ENCODE measurements around the gene ADCY2. TPM values are rescaled to one million over a fixed set of nuclear protein-coding genes. Genes with fewer than 3 reads are reported as not detected.

The ADCY2 gene
- total RNA-seq, 2 donors from 2014 or later, result 5.2 to 17.7 TPM

- H3K36me3 ChIP-seq, result no peaks in the 10 kb centered on the region
- H3K9me3 ChIP-seq, result no peaks in the 10 kb centered on the region
- WGBS, result 91% methylated on average over 7 of the region's 7 CpGs
- no peak overlapping the region for H3K27ac ChIP-seq
- intact Hi-C loops (cut with DNase I), result no loop called here
- no peaks in the 10 kb centered on the region for H3K4me1 ChIP-seq (replicated peaks)
- TF ChIP-seq POLR2AphosphoS5 (IDR thresholded peaks at IDR 0.05) (no peak), CTCF (IDR thresholded peaks at IDR 0.05) (no peak), POLR2A (IDR thresholded peaks at IDR 0.05) (no peak)
- H3K4me3 ChIP-seq, result no peak overlapping the region
- no peaks in the 10 kb centered on the region for H3K27me3 ChIP-seq (replicated peaks; ENCODE audit: insufficient read depth)
- DNase-seq (ENCODE audit: low spot score), result no peak
These were observed 92.8 kb downstream of the ADCY2 start for GRCh38 chr5:7488734-7489133.

GRCh38 chr5:7492371-7492770, 96.4 kb downstream of the ADCY2 start:
- no peaks in the 10 kb centered on the region for H3K36me3 ChIP-seq
- H3K27ac ChIP-seq, result no peak overlapping the region
- H3K9me3 ChIP-seq, result no peaks in the 10 kb centered on the region
- intact Hi-C loops (cut with DNase I), result no loop called here
- H3K27me3 ChIP-seq (replicated peaks; ENCODE audit: insufficient read depth), result no peaks in the 10 kb centered on the region
- H3K4me3 ChIP-seq, result no peak overlapping the region
- 72% methylated on average over 4 of the region's 4 CpGs for WGBS
- no peaks in the 10 kb centered on the region for H3K4me1 ChIP-seq (replicated peaks)
- no peak for TF ChIP-seq CTCF (IDR thresholded peaks at IDR 0.05)
- no peak for TF ChIP-seq POLR2AphosphoS5 (IDR thresholded peaks at IDR 0.05)
- no peak for TF ChIP-seq POLR2A (IDR thresholded peaks at IDR 0.05)
- no peak for DNase-seq (ENCODE audit: low spot score)

- Histone ChIP-seq H3K27me3 (replicated peaks; ENCODE audit: insufficient read depth) (no peaks in the 10 kb centered on the region), H3K27ac (no peak overlapping the region), H3K4me1 (replicated peaks) (no peaks in the 10 kb centered on the region), H3K4me3 (no peak overlapping the region), H3K9me3 (no peaks in the 10 kb centered on the region), H3K36me3 (no peaks in the 10 kb centered on the region)
- 100% methylated on average over 1 of the region's 1 CpG for WGBS
- TF ChIP-seq POLR2A (IDR thresholded peaks at IDR 0.05), result no peak
- TF ChIP-seq POLR2AphosphoS5 (IDR thresholded peaks at IDR 0.05), result no peak
- TF ChIP-seq CTCF (IDR thresholded peaks at IDR 0.05), result no peak
- intact Hi-C loops (cut with DNase I), result no loop called here
- no peak for DNase-seq (ENCODE audit: low spot score)
These were observed 97.1 kb downstream of the ADCY2 start for GRCh38 chr5:7493081-7493480.

GRCh38 chr5:7493622-7494021, 97.7 kb downstream of the ADCY2 start:
- no peak for TF ChIP-seq CTCF (IDR thresholded peaks at IDR 0.05)
- TF ChIP-seq POLR2A (IDR thresholded peaks at IDR 0.05), result no peak
- TF ChIP-seq POLR2AphosphoS5 (IDR thresholded peaks at IDR 0.05), result no peak
- no peak for DNase-seq (ENCODE audit: low spot score)
- Histone ChIP-seq H3K4me3 (no peak overlapping the region), H3K27me3 (replicated peaks; ENCODE audit: insufficient read depth) (no peaks in the 10 kb centered on the region), H3K36me3 (no peaks in the 10 kb centered on the region), H3K4me1 (replicated peaks) (no peaks in the 10 kb centered on the region), H3K9me3 (no peaks in the 10 kb centered on the region), H3K27ac (no peak overlapping the region)
- WGBS, result 91% methylated on average over 5 of the region's 5 CpGs
- intact Hi-C loops (cut with DNase I), result no loop called here

- intact Hi-C loops (cut with DNase I), result no loop called here
- H3K4me3 ChIP-seq, result no peak overlapping the region
- no peak overlapping the region for H3K27ac ChIP-seq
- H3K27me3 ChIP-seq (replicated peaks; ENCODE audit: insufficient read depth), result no peaks in the 10 kb centered on the region
- TF ChIP-seq POLR2AphosphoS5 (IDR thresholded peaks at IDR 0.05), result no peak
- TF ChIP-seq POLR2A (IDR thresholded peaks at IDR 0.05), result no peak
- TF ChIP-seq CTCF (IDR thresholded peaks at IDR 0.05), result no peak
- no peak for DNase-seq (ENCODE audit: low spot score)
- H3K36me3 ChIP-seq, result no peaks in the 10 kb centered on the region
- WGBS, result 78% methylated on average over 2 of the region's 2 CpGs
- H3K4me1 ChIP-seq (replicated peaks), result no peaks in the 10 kb centered on the region
- no peaks in the 10 kb centered on the region for H3K9me3 ChIP-seq
These were observed 98.7 kb downstream of the ADCY2 start for GRCh38 chr5:7494481-7495130.

Data from prostate gland (tissue), 2 donors.